Measurements from ENCODE around the gene RCAN3. TPM values are rescaled to one million over a fixed set of nuclear protein-coding genes. Genes with fewer than 3 reads are reported as not detected.

The RCAN3 gene
- total and polyA plus RNA-seq, 10 of the 15 experiments (the other 5 are each of a cell fraction or from before 2014, with no cell fraction given), result 0.02 to 0.46 (median 0.06) TPM; not detected in 3

- TF ChIP-seq SMARCA5 (IDR thresholded peaks at IDR 0.05) (no peak), USF1 (IDR thresholded peaks at IDR 0.05; ENCODE audit: borderline replicate concordance, extremely low read length, insufficient read depth, low read depth, low read length) (no peak), RAD21 (IDR thresholded peaks at IDR 0.05; ENCODE audit: insufficient read depth, low read depth, low read length) (no peak), NFYA (IDR thresholded peaks at IDR 0.05; ENCODE audit: borderline replicate concordance, low read depth, low read length) (no peak), PBX3 (IDR thresholded peaks at IDR 0.05; ENCODE audit: insufficient replicate concordance, low read depth, low read length) (no peak), E2F4 (IDR thresholded peaks at IDR 0.05; ENCODE audit: low read depth, low read length) (no peak)
- POLR2A ChIA-PET, result no interaction called here
- H4K20me1 ChIP-seq (ENCODE audit: control insufficient read depth, insufficient read depth), result no peaks in the 10 kb centered on the region
- intact Hi-C loops (cut with micrococcal nuclease; ENCODE audit: unreplicated experiment) (no loop called here), in situ Hi-C loops (cut with MboI) (no loop called here)
- H2AFZ ChIP-seq (ENCODE audit: control insufficient read depth, low read depth, low read length), result no peak overlapping the region
- H3K4me1 ChIP-seq (ENCODE audit: control insufficient read depth, insufficient read depth, low read length), result no peaks in the 10 kb centered on the region
- peaks cover 5% of the 10 kb centered on the region; the same call in 2 of the 3 replicates for H3K9me3 ChIP-seq (replicated peaks; ENCODE audit: control insufficient read depth, insufficient read depth, low read length)
- CTCF ChIA-PET, result interaction anchor here (1.0 kb wide), 1 partner anchor 14 kb away, joined by 3 read pairs; no protein-coding TSS in a partner anchor
- FAIRE-seq (no peak), DNase-seq (ENCODE audit: low read depth, low spot score) (no peak), ATAC-seq (no peak)
- WGBS (ENCODE audit: insufficient coverage, insufficient replicate concordance, low lambda C conversion rate, missing lambda C conversion rate), result 78% methylated on average over 7 of the region's 9 CpGs
- BruUV-seq (replicated peaks), result no TSS peak
- no peak overlapping the region for H3K9ac ChIP-seq (ENCODE audit: control insufficient read depth, insufficient read depth, low read length)
- H3K4me3 ChIP-seq, result no peak overlapping the region
- H3K36me3 ChIP-seq (ENCODE audit: control insufficient read depth in 2 of 2, insufficient read depth in 2 of 2, low read length in 1 of 2), result no peaks in the 10 kb centered on the region
- RAD21 ChIA-PET (ENCODE audit: unreplicated experiment), result no interaction called here
- no peaks in the 10 kb centered on the region for H3K27me3 ChIP-seq (replicated peaks in 1 of 2; ENCODE audit: control insufficient read depth in 2 of 2, insufficient read depth in 2 of 2, low read length in 1 of 2)
- no peaks in the 10 kb centered on the region for H3K79me2 ChIP-seq (ENCODE audit: control insufficient read depth, insufficient read depth, low read length)
- no peak overlapping the region for H3K27ac ChIP-seq (ENCODE audit: control insufficient read depth, insufficient read depth)
- SMC1A ChIA-PET (ENCODE audit: uncharacterized antibody, unreplicated experiment), result interaction anchor here (1.5 to 1.8 kb wide), 2 partner anchors 10 to 14 kb away, joined by 4 to 5 read pairs; no protein-coding TSS in a partner anchor
- no peak overlapping the region for H3K4me2 ChIP-seq (ENCODE audit: control insufficient read depth, insufficient read depth)
Observed at GRCh38 chr1:24487455-24487854, 15.2 kb upstream of the RCAN3 start.

Measured in GM12878 (cell line).